DND-41 (cell line): ENCODE measurements around the gene SHC2.

Experiments used
- ATAC-seq: fragments of 200-7000 bp; cut with Tn5 transposase; 3 replicates; pipeline ENCODE4 v1.9.1; 2021; ENCODE audit warnings: low read depth; ENCODE audit not compliant: insufficient read depth
- DNase-seq: peaks from one replicate; pipeline ENCODE4 v3.0.0-alpha.2; 2020
- H2AFZ ChIP-seq: 2 replicates; pipeline ENCODE4 v1.6.0; 2012; ENCODE audit warnings: low read depth, low read length
- H3K27ac ChIP-seq: 2 replicates; pipeline ENCODE4 v1.5.1; 2012; ENCODE audit warnings: low read length, inconsistent platforms
- H3K27me3 ChIP-seq: fragments of 200-600 bp; sonication (generic); 2 replicates; pipeline ENCODE4 v1.6.0; 2012; ENCODE audit warnings: low read length, mild to moderate bottlenecking, inconsistent platforms; ENCODE audit not compliant: insufficient read depth, poor library complexity
- H3K36me3 ChIP-seq: 2 replicates; pipeline ENCODE4 v1.5.1; 2012; ENCODE audit warnings: low read length, inconsistent platforms; ENCODE audit not compliant: insufficient read depth
- H3K4me1 ChIP-seq: 2 replicates; pipeline ENCODE4 v1.5.1; 2012; ENCODE audit warnings: mild to moderate bottlenecking, low read length; ENCODE audit not compliant: insufficient read depth
- H3K4me2 ChIP-seq: 2 replicates; pipeline ENCODE4 v1.6.0; 2012; ENCODE audit warnings: mild to moderate bottlenecking, moderate library complexity, low read length, inconsistent platforms; ENCODE audit not compliant: insufficient read depth
- H3K4me3 ChIP-seq, 2 experiments: fragments of 200-600 bp in 1 of 2; shearing (Covaris generic) in 1 of 2; 2 replicates each; pipeline ENCODE4 v1.5.1; 2012 to 2016; ENCODE audit warnings: inconsistent platforms in 2 of 2, low read length in 2 of 2, mild to moderate bottlenecking in 2 of 2, low read depth in 1 of 2, moderate library complexity in 1 of 2
- H3K79me2 ChIP-seq: 2 replicates; pipeline ENCODE4 v1.6.0; 2012; ENCODE audit warnings: low read length, inconsistent platforms; ENCODE audit not compliant: insufficient read depth
- H3K9ac ChIP-seq: 2 replicates; pipeline ENCODE4 v1.6.0; 2012; ENCODE audit warnings: low read depth, mild to moderate bottlenecking, inconsistent platforms, low read length, moderate library complexity
- H3K9me3 ChIP-seq: 2 replicates; pipeline ENCODE4 v1.5.1; 2012; ENCODE audit warnings: low read length, moderate library complexity, mild to moderate bottlenecking, inconsistent platforms; ENCODE audit not compliant: insufficient read depth, severe bottlenecking
- H4K20me1 ChIP-seq: 2 replicates; pipeline ENCODE4 v1.6.0; 2012; ENCODE audit warnings: low read length; ENCODE audit not compliant: insufficient read depth
- CTCF ChIP-seq: IDR thresholded peaks from 2 replicates; pipeline ENCODE4 v1.5.1; 2012; ENCODE audit warnings: borderline replicate concordance, low read length, moderate library complexity, mild to moderate bottlenecking; ENCODE audit not compliant: poor library complexity, severe bottlenecking; ENCODE audit errors: extremely low read depth
- EZH2 ChIP-seq: IDR thresholded peaks from 3 replicates; pipeline ENCODE4 v1.6.1; 2012; ENCODE audit warnings: borderline replicate concordance, low read depth, mild to moderate bottlenecking, moderate library complexity, low read length, inconsistent platforms; ENCODE audit not compliant: severe bottlenecking

The SHC2 gene

GRCh38 chr19:461721-462551, 1.1 kb upstream of the SHC2 start:
- Histone ChIP-seq H4K20me1 (no peaks in the 10 kb centered on the region), H3K27me3 (no peaks in the 10 kb centered on the region), H3K79me2 (no peaks in the 10 kb centered on the region), H2AFZ (no peak overlapping the region), H3K4me1 (no peaks in the 10 kb centered on the region), H3K36me3 (no peaks in the 10 kb centered on the region), H3K27ac (no peak overlapping the region), H3K4me3 (no peak overlapping the region), H3K9ac (no peak overlapping the region), H3K9me3 (peaks cover 8% of the 10 kb centered on the region), H3K4me2 (no peak overlapping the region)
- TF ChIP-seq EZH2 (no peak), CTCF (no peak)
- ATAC-seq (no peak), DNase-seq (no peak)

- no peak for DNase-seq
Observed at GRCh38 chr19:459724-460511, 915 bp downstream of the SHC2 start.

GRCh38 chr19:458091-459042, 2.5 kb downstream of the SHC2 start:
- H3K9me3 ChIP-seq = peaks cover 15% of the 10 kb centered on the region
- H2AFZ ChIP-seq = no peak overlapping the region
- DNase-seq (no peak), ATAC-seq (no peak)
- H3K27ac ChIP-seq = no peak overlapping the region
- no peaks in the 10 kb centered on the region for H3K4me1 ChIP-seq
- H4K20me1 ChIP-seq = no peaks in the 10 kb centered on the region
- TF ChIP-seq CTCF (no peak), EZH2 (no peak)
- H3K36me3 ChIP-seq = no peaks in the 10 kb centered on the region
- H3K9ac ChIP-seq = no peak overlapping the region
- no peak overlapping the region for H3K4me2 ChIP-seq
- H3K79me2 ChIP-seq = no peaks in the 10 kb centered on the region
- H3K4me3 ChIP-seq = no peak overlapping the region
- H3K27me3 ChIP-seq = no peaks in the 10 kb centered on the region

More at GRCh38 chr19:459724-460511, 915 bp downstream of the SHC2 start:
- H3K36me3 ChIP-seq = no peaks in the 10 kb centered on the region
- no peak overlapping the region for H3K4me2 ChIP-seq
- no peaks in the 10 kb centered on the region for H3K27me3 ChIP-seq
- no peak overlapping the region for H2AFZ ChIP-seq
- peaks cover 9% of the 10 kb centered on the region for H3K9me3 ChIP-seq
- no peak for TF ChIP-seq EZH2
- TF ChIP-seq CTCF = no peak
- no peak overlapping the region for H3K27ac ChIP-seq
- no peaks in the 10 kb centered on the region for H3K4me1 ChIP-seq
- no peaks in the 10 kb centered on the region for H3K79me2 ChIP-seq
- no peak for ATAC-seq
- H3K4me3 ChIP-seq = no peak overlapping the region
- H4K20me1 ChIP-seq = no peaks in the 10 kb centered on the region
- H3K9ac ChIP-seq = no peak overlapping the region
